HCT116 (cell line): Measurements from ENCODE around the gene SLC4A9.

ENCODE experiments used
- CTCF ChIP-seq, 3 experiments: fragments of 200-600 bp in 1 of 3; sonication (generic) in 1 of 3; IDR thresholded peaks in 2 of 3; conservative IDR thresholded peaks in 1 of 3; 2 replicates each; pipeline ENCODE4 v1.5.1; 2012 to 2017; ENCODE audit warnings: low read depth in 2 of 3, low read length in 2 of 3, antibody characterized with exemption in 1 of 3, borderline replicate concordance in 1 of 3, control low read depth in 1 of 3, mild to moderate bottlenecking in 1 of 3, mixed read lengths in 1 of 3, mixed run types in 1 of 3, moderate library complexity in 1 of 3; ENCODE audit not compliant: insufficient read depth in 1 of 3
- MAX ChIP-seq: IDR thresholded peaks from 2 replicates; pipeline ENCODE4 v1.6.1; 2012

- no peak for TF ChIP-seq MAX
- TF ChIP-seq CTCF (IDR thresholded peaks at IDR 0.05 in 2 of 3, conservative IDR thresholded peaks at IDR 0.05 in 1 of 3; ENCODE audit: borderline replicate concordance in 1 of 3, insufficient read depth in 1 of 3, low read depth in 2 of 3, low read length in 2 of 3) = no peak
Observed at GRCh38 chr5:140365282-140365681, 5.3 kb downstream of the SLC4A9 start.
